HG03280 (cell line): ENCODE results near the gene EPHB1.
"Not testable (repeated sequence)": the region's sequence is repeated elsewhere in the genome, so short reads cannot be mapped to it uniquely, and the experiment has no call there.

Source experiments
- ATAC-seq: cut with Tn5 transposase; IDR thresholded peaks from one replicate; pipeline ENCODE4 v1.9.1; 2021; ENCODE audit warnings: mild to moderate bottlenecking, moderate library complexity; ENCODE audit not compliant: unreplicated experiment

Gene EPHB1

GRCh38 chr3:135106445-135106844 lies 311.4 kb downstream of the EPHB1 start:
- ATAC-seq, result no peak

- no peak for ATAC-seq
Observed at GRCh38 chr3:135107043-135107442, 312.0 kb downstream of the EPHB1 start.

GRCh38 chr3:135109681-135110080 lies 314.6 kb downstream of the EPHB1 start:
- ATAC-seq, result no peak

- ATAC-seq, result not testable (repeated sequence)
Observed at GRCh38 chr3:135114551-135114950, 319.5 kb downstream of the EPHB1 start.

GRCh38 chr3:135117977-135118376 lies 322.9 kb downstream of the EPHB1 start:
- no peak for ATAC-seq

GRCh38 chr3:135118792-135119191 lies 323.7 kb downstream of the EPHB1 start:
- ATAC-seq, result no peak

GRCh38 chr3:135125171-135125801 lies 330.2 kb downstream of the EPHB1 start:
- no peak for ATAC-seq

- ATAC-seq, result no peak
Observed at GRCh38 chr3:135127946-135128470, 332.9 kb downstream of the EPHB1 start.

GRCh38 chr3:135128818-135129217 lies 333.8 kb downstream of the EPHB1 start:
- no peak for ATAC-seq

GRCh38 chr3:135131290-135131689 lies 336.2 kb downstream of the EPHB1 start:
- no peak for ATAC-seq

GRCh38 chr3:135133905-135134683 lies 339.0 kb downstream of the EPHB1 start:
- no peak for ATAC-seq

GRCh38 chr3:135134684-135135075 lies 339.6 kb downstream of the EPHB1 start:
- no peak for ATAC-seq

- no peak for ATAC-seq
Observed at GRCh38 chr3:135135445-135135844, 340.4 kb downstream of the EPHB1 start.

GRCh38 chr3:135136361-135137100 lies 341.5 kb downstream of the EPHB1 start:
- ATAC-seq, result no peak

GRCh38 chr3:135137296-135137695 lies 342.2 kb downstream of the EPHB1 start:
- ATAC-seq, result no peak

- no peak for ATAC-seq
Observed at GRCh38 chr3:135138776-135139175, 343.7 kb downstream of the EPHB1 start.

- no peak for ATAC-seq
Observed at GRCh38 chr3:135140591-135140990, 345.5 kb downstream of the EPHB1 start.

GRCh38 chr3:135141160-135141559 lies 346.1 kb downstream of the EPHB1 start:
- no peak for ATAC-seq

- ATAC-seq, result no peak
Observed at GRCh38 chr3:135141672-135142071, 346.6 kb downstream of the EPHB1 start.

- no peak for ATAC-seq
Observed at GRCh38 chr3:135142530-135142929, 347.5 kb downstream of the EPHB1 start.

GRCh38 chr3:135143474-135143873 lies 348.4 kb downstream of the EPHB1 start:
- no peak for ATAC-seq

- no peak for ATAC-seq
Observed at GRCh38 chr3:135145581-135145980, 350.5 kb downstream of the EPHB1 start.
